HepG2 (cell line): Measurements from ENCODE around the gene NUTF2. TPM values are rescaled to one million over a fixed set of nuclear protein-coding genes. Genes with fewer than 3 reads are reported as not detected.
A peak's percentile ranks its signal among the peaks of the same experiment; 100 is the strongest.

ENCODE experiments used
- AKAP8 ChIP-seq: sonication (generic); formaldehyde crosslinking; IDR thresholded peaks from 2 replicates; pipeline ENCODE4 v1.5.1; 2020; ENCODE audit warnings: mild to moderate bottlenecking, missing genetic modification reagents
- ATF2 ChIP-seq: sonication (generic); formaldehyde crosslinking; IDR thresholded peaks from 2 replicates; pipeline ENCODE4 v1.4.0; 2020; ENCODE audit warnings: missing genetic modification reagents
- FOXJ3 ChIP-seq: sonication (generic); formaldehyde crosslinking; IDR thresholded peaks from 2 replicates; pipeline ENCODE4 v1.4.0; 2020; ENCODE audit warnings: missing genetic modification reagents, mild to moderate bottlenecking, borderline replicate concordance
- GPN1 ChIP-seq: sonication (generic); formaldehyde crosslinking; IDR thresholded peaks from 2 replicates; pipeline ENCODE4 v1.5.1; 2020; ENCODE audit warnings: missing genetic modification reagents, borderline replicate concordance
- HMG20B ChIP-seq: conservative IDR thresholded peaks from 2 replicates; pipeline ENCODE4 v1.6.1; 2016; ENCODE audit warnings: missing genetic modification reagents, missing compliant biosample characterization
- MAF1 ChIP-seq: sonication (generic); formaldehyde crosslinking; IDR thresholded peaks from 2 replicates; pipeline ENCODE4 v1.5.0; 2020; ENCODE audit warnings: missing genetic modification reagents, borderline replicate concordance
- PITX1 ChIP-seq: sonication (generic); formaldehyde crosslinking; IDR thresholded peaks from 2 replicates; pipeline ENCODE4 v1.5.1; 2020; ENCODE audit warnings: mild to moderate bottlenecking, missing genetic modification reagents
- SMARCC2 ChIP-seq: fragments of 450-650 bp; IDR thresholded peaks from 2 replicates; pipeline ENCODE4 v1.6.1; 2017; ENCODE audit warnings: antibody characterized with exemption, mild to moderate bottlenecking
- SOX6 ChIP-seq, 2 experiments: fragments of 450-650 bp in 1 of 2; sonication (generic) in 1 of 2; formaldehyde crosslinking in 1 of 2; IDR thresholded peaks; 2 replicates each; pipeline versions ENCODE4 v1.4.0 to v1.6.1; 2017 to 2020; ENCODE audit warnings: antibody characterized with exemption in 1 of 2, mild to moderate bottlenecking in 1 of 2, missing genetic modification reagents in 1 of 2
- ZNF20 ChIP-seq: sonication (generic); formaldehyde crosslinking; IDR thresholded peaks from 2 replicates; pipeline ENCODE4 v1.4.0; 2020; ENCODE audit warnings: mild to moderate bottlenecking, moderate library complexity, missing genetic modification reagents
- ZNF33A ChIP-seq: sonication (generic); formaldehyde crosslinking; IDR thresholded peaks from 2 replicates; pipeline ENCODE4 v1.5.1; 2020; ENCODE audit warnings: missing genetic modification reagents, mild to moderate bottlenecking, moderate library complexity, borderline replicate concordance
- ZNF781 ChIP-seq: sonication (generic); formaldehyde crosslinking; IDR thresholded peaks from 2 replicates; pipeline ENCODE4 v1.5.1; 2020; ENCODE audit warnings: borderline replicate concordance, mild to moderate bottlenecking, missing genetic modification reagents; ENCODE audit errors: not compliant biosample characterization
- polyA plus RNA-seq, 8 experiments: library from polyadenylated mRNA; depleted of rRNA in 3 of 8; stranded (reverse) in 7 of 8; unstranded in 1 of 8; fragments of >200 nt; fragmentation: Illumina TruSeq in 4 of 8; extraction: Trizol in 4 of 8; gene quantifications; 2 replicates each; pipeline versions ENCODE4 v1.2.1 to v1.2.3, GENCODE V29; 2011 to 2016; ENCODE audit warnings: low read depth in 4 of 8, missing spikeins in 1 of 8, mixed read lengths in 1 of 8; ENCODE audit not compliant: insufficient read depth in 1 of 8
- total RNA-seq, 5 experiments: library from RNA; depleted of rRNA; stranded (reverse); fragments of >200 nt; fragmentation: Illumina TruSeq; extraction: Trizol; gene quantifications; 2 replicates each; pipeline ENCODE4 v1.2.3, GENCODE V29; 2016; ENCODE audit warnings: low read depth in 1 of 5
- TF ChIP-seq, protein P1 (sequence below): sonication (generic); formaldehyde crosslinking; IDR thresholded peaks from 2 replicates; pipeline ENCODE4 v1.5.0; 2020; ENCODE audit warnings: mild to moderate bottlenecking, missing genetic modification reagents
- TF ChIP-seq, protein P2 (sequence below): sonication (generic); formaldehyde crosslinking; IDR thresholded peaks from 2 replicates; pipeline ENCODE4 v1.4.0; 2020; ENCODE audit warnings: missing genetic modification reagents, borderline replicate concordance
- TF ChIP-seq, protein P3 (sequence below): sonication (generic); formaldehyde crosslinking; IDR thresholded peaks from 2 replicates; pipeline ENCODE4 v1.4.0; 2020; ENCODE audit warnings: missing genetic modification reagents, mild to moderate bottlenecking, borderline replicate concordance
- TF ChIP-seq, protein P4 (sequence below): sonication (generic); formaldehyde crosslinking; IDR thresholded peaks from 2 replicates; pipeline ENCODE4 v1.8.1; 2023; ENCODE audit warnings: mild to moderate bottlenecking, inconsistent platforms, moderate library complexity, missing genetic modification reagents, borderline replicate concordance

The NUTF2 gene
- total and polyA plus RNA-seq, 2 of the 13 experiments (the other 11 are each of a cell fraction or from before 2014, with no cell fraction given), result 168 to 214 TPM

DNA sequence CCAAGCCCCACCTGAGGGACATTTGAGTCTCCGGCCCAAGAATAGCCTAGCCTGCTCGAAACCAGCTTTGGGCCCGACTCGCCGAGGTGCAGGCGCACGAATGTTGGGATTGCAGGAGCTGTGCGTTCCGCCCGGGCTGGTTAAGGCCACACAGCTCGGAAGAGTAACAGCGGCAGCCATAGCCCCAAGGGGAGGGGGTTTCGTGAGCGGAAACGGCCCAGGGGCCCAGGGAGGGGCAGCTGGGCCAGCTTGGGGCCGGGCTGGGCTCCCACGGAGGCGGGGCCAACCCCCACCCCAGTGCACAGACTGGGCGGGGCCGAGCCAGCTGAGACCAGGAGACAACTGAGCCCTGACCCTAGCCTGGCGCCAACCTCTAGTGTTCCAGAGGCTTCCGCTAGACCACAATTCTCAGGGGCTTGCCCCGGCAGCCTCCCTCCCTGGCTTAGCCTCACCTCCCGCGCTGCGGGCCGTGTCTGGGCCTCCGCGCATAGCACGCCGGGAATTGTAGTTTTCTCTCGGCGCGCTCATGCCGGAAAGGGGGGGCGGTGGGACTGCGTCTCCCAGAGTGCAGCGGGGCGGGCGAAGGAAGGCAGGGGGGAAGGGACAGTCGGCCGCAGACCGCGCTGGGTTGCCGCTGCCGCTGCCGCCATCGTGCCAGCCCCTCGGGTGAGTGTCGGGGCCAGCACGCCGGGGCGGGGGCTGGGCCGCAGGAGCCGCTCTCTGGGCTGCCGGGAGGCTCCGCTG lies at the start of gene NUTF2 (continued):
- TF ChIP-seq SOX6 (IDR thresholded peaks at IDR 0.05) (no peak), SOX6 (CRISPR knock-in tag; IDR thresholded peaks at IDR 0.05) (peak; percentile 86), ATF2 (CRISPR knock-in tag) (peak; percentile 64; the same call in 1 of the 2 replicates), GPN1 (CRISPR knock-in tag) (no peak), SMARCC2 (no peak), ZNF20 (no peak), MAF1 (peak; percentile 76; the same call in 1 of the 2 replicates), HMG20B (peak; percentile 74), FOXJ3 (CRISPR knock-in tag) (peak; percentile 81; the same call in 1 of the 2 replicates), ZNF781 (CRISPR knock-in tag) (peak; percentile 89), PITX1 (CRISPR knock-in tag) (peak; percentile 90), ZNF33A (peak; percentile 65; the same call in 1 of the 2 replicates), AKAP8 (peak; percentile 94)
- TF ChIP-seq, protein P1, sequence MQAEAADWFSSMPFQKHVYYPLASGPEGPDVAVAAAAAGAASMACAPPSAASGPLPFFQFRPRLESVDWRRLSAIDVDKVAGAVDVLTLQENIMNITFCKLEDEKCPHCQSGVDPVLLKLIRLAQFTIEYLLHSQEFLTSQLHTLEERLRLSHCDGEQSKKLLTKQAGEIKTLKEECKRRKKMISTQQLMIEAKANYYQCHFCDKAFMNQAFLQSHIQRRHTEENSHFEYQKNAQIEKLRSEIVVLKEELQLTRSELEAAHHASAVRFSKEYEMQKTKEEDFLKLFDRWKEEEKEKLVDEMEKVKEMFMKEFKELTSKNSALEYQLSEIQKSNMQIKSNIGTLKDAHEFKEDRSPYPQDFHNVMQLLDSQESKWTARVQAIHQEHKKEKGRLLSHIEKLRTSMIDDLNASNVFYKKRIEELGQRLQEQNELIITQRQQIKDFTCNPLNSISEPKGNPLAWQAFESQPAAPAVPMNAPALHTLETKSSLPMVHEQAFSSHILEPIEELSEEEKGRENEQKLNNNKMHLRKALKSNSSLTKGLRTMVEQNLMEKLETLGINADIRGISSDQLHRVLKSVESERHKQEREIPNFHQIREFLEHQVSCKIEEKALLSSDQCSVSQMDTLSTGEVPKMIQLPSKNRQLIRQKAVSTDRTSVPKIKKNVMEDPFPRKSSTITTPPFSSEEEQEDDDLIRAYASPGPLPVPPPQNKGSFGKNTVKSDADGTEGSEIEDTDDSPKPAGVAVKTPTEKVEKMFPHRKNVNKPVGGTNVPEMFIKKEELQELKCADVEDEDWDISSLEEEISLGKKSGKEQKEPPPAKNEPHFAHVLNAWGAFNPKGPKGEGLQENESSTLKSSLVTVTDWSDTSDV, result no peak
- TF ChIP-seq, protein P2, sequence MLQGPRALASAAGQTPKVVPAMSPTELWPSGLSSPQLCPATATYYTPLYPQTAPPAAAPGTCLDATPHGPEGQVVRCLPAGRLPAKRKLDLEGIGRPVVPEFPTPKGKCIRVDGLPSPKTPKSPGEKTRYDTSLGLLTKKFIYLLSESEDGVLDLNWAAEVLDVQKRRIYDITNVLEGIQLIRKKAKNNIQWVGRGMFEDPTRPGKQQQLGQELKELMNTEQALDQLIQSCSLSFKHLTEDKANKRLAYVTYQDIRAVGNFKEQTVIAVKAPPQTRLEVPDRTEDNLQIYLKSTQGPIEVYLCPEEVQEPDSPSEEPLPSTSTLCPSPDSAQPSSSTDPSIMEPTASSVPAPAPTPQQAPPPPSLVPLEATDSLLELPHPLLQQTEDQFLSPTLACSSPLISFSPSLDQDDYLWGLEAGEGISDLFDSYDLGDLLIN (CRISPR knock-in tag), result peak; percentile 90; the same call in 1 of the 2 replicates
- TF ChIP-seq, protein P3, sequence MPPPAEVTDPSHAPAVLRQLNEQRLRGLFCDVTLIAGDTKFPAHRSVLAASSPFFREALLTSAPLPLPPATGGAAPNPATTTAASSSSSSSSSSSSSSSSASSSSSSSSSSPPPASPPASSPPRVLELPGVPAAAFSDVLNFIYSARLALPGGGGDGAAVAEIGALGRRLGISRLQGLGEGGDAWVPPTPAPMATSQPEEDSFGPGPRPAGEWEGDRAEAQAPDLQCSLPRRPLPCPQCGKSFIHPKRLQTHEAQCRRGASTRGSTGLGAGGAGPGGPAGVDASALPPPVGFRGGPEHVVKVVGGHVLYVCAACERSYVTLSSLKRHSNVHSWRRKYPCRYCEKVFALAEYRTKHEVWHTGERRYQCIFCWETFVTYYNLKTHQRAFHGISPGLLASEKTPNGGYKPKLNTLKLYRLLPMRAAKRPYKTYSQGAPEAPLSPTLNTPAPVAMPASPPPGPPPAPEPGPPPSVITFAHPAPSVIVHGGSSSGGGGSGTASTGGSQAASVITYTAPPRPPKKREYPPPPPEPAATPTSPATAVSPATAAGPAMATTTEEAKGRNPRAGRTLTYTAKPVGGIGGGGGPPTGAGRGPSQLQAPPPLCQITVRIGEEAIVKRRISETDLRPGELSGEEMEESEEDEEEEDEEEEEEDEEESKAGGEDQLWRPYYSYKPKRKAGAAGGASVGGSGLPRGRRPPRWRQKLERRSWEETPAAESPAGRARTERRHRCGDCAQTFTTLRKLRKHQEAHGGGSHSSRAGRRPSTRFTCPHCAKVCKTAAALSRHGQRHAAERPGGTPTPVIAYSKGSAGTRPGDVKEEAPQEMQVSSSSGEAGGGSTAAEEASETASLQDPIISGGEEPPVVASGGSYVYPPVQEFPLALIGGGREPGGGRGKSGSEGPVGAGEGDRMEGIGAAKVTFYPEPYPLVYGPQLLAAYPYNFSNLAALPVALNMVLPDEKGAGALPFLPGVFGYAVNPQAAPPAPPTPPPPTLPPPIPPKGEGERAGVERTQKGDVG (CRISPR knock-in tag), result 0 out of 2 replicates have a peak, but pooled peaks have one; percentile 57
- TF ChIP-seq, protein P4, sequence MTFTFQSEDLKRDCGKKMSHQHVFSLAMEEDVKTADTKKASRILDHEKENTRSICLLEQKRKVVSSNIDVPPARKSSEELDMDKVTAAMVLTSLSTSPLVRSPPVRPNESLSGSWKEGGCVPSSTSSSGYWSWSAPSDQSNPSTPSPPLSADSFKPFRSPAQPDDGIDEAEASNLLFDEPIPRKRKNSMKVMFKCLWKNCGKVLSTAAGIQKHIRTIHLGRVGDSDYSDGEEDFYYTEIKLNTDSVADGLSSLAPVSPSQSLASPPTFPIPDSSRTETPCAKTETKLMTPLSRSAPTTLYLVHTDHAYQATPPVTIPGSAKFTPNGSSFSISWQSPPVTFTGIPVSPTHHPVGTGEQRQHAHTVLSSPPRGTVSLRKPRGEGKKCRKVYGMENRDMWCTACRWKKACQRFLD (CRISPR knock-in tag), result peak; percentile 81; the same call in 1 of the 2 replicates
